GM19397 (cell line): ENCODE results near the gene SELENON.

Experiments used
- ATAC-seq: cut with Tn5 transposase; IDR thresholded peaks from one replicate; pipeline ENCODE4 v1.9.1; 2021; ENCODE audit warnings: mild to moderate bottlenecking, moderate library complexity; ENCODE audit not compliant: unreplicated experiment

SELENON gene

DNA sequence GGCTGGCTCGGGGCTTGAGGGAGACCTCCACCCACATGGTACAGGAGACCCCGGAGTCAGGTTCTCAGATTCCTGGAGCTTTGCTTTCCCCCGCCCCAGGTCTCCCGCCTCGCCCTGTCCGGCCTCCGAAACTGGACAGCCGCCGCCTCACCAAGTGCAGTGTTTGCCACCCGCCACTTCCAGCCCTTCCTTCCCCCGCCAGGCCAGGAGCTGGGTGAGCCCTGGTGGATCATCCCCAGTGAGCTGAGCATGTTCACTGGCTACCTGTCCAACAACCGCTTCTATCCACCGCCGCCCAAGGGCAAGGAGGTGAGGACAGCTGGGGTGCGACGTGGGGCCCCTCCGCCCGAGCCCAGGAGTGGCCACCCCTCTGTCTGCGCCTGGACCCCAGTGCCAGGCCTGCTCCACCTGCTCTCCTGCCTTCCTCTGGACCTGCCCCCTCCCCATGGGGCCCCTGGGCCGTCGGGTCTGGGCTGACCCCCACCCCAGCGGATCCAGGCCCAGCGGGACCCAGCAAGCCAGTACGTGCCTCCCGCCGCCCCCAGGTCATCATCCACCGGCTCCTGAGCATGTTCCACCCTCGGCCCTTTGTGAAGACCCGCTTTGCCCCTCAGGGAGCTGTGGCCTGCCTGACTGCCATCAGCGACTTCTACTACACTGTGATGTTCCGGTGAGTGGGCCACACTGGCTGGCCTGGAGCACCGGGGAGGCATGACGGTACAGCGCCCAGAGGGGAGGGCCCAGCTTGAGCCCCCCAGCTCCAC is 8.7 kb downstream of the SELENON start:
- no peak for ATAC-seq

DNA sequence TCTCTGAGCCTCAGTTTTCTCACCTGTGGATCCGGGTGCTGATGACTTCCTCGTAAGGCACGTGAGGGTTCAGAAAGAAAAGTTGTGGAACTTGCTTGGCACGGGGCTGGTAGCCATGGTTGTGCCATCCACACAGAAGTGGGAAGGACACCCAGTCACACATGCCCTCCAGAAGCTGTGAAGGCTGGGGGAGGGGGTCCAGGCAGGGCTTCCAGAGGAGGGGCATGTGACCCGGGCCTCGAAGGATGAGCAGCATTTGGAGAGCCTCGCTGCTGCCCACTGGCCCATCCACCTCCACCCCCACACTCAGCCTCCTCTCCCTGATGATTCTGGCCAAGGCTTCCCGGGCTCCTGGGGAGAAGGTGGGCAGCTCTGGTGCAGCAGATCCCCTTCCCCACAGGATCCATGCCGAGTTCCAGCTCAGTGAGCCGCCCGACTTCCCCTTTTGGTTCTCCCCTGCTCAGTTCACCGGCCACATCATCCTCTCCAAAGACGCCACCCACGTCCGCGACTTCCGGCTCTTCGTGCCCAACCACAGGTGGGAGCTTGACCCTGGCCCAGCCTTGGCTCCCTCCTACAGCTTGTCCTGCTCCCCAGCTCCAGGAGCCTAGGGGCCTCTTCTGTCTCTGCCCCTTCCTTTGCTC is 9.4 kb downstream of the SELENON start:
- no peak for ATAC-seq

DNA sequence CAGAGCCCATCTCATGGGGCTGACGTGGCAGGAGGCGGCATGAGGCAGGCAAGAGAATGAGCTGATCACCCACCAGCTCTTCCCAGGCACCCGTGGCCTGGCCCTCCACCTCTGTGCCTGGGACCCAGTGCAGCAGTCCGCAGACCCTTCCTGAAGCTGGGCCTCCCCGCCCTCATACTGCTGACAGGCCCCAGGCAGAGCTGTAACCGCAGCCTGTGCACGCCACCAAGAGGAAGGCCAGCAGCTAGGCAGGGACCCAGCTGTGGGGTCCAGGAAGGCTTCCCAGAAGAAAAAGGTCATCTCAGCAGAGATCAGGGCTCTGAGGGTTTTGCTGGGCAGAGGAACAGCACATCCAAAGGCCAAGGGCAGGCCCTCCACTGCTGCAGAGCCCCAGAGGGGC is 9.9 kb downstream of the SELENON start:
- no peak for ATAC-seq

DNA sequence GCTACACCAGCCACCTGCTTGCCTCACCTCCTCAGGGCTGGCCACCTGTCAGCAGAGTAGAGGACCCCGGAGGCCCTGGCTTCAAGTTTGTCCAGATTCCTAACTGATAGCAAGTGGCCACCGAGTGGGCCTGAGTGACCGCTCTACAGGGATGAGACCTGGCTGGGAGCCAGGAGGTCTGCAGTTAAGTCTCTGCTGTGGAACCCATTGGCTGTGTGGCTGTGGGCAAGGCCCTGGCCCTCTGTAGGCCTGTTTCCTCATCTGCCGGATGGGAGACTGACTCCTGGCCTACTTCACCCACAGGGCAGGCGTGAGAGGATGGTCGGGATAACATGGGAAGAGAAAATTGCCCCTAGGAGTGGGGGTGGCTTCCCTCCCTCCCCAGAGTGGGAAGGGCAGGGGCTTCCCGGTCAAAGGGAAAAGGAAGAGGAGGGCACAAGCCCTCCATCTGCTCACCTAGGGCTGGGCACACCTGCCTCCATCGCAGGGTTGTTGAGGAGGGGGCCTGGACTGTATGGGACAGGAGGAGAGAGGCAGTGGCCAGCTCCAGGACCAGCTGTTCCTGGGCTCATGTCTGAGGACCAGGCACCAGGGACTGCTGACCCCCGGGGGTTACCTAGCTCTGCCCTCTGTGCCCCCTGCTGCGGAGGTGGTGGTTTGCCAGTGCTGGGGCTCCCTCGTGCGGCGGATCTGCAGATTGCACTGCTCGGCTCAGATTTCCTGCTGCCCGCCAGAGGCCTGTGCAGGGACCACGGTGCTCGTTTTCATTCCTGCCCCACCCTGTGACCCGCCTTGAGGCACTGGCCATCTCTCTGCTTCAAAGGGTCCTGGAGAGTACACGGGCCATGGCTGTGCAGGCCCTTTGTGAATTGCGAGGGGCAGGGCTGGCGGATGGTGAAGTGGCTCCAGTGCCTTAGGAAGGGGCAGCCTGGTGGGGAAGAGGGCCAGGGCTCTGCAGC is 10.6 kb downstream of the SELENON start:
- no peak for ATAC-seq

DNA sequence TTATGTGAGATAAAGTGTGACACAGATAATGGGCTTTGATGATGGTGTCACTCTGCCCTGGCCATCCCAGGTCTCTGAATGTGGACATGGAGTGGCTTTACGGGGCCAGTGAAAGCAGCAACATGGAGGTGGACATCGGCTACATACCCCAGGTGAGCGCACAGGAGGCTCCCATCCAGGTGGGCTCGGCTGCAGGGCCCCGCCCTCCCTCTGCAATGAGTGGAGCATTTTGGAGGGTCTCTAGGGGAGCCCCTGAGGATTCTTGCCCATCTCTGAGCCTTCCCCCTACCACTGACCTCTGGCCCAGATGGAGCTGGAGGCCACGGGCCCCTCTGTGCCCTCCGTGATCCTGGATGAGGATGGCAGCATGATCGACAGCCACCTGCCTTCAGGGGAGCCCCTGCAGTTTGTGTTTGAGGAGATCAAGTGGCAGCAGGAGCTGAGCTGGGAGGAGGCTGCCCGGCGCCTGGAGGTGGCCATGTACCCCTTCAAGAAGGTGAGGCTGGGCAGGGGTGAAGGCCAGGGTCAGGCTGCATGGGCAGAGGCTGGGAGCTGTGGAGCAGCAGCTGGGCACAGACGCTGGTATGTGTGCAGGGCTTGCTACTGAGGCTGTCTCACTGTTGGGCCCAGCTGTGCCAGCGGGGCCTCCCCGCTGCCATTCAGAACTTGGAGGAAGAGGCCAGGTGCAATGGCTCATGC is 11.5 kb downstream of the SELENON start:
- no peak for ATAC-seq

DNA sequence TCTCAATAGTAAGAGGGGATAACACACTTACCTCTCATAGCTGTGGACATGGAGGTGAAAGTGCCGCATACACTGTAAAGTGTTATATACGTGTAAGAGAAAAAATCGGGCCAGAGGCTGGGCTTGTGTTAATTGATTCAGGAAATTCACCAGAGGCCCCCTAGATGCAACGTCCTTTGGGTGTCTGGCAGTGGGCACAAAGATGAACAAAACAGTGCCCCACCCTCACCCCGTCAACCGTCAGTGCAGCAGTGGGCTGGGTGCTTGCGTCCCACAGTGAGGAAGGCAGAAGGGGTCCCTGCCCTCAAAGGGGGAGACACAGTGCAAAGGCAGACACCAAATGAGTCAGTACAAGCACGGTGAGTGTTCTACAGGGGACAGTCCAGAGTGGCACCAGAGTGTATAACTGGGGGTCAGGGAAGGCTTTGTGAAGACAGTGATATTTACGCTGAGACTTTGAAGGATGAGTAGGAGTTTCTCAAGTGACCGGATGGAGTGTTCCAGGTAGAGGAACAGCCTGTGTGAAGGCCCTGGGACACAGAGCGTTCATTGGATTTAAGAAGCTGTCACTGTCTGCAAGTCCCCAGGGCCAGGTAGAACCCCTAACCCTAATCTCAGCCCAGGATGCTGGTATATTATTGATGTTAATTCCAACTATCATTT is 13.2 kb downstream of the SELENON start:
- no peak for ATAC-seq

DNA sequence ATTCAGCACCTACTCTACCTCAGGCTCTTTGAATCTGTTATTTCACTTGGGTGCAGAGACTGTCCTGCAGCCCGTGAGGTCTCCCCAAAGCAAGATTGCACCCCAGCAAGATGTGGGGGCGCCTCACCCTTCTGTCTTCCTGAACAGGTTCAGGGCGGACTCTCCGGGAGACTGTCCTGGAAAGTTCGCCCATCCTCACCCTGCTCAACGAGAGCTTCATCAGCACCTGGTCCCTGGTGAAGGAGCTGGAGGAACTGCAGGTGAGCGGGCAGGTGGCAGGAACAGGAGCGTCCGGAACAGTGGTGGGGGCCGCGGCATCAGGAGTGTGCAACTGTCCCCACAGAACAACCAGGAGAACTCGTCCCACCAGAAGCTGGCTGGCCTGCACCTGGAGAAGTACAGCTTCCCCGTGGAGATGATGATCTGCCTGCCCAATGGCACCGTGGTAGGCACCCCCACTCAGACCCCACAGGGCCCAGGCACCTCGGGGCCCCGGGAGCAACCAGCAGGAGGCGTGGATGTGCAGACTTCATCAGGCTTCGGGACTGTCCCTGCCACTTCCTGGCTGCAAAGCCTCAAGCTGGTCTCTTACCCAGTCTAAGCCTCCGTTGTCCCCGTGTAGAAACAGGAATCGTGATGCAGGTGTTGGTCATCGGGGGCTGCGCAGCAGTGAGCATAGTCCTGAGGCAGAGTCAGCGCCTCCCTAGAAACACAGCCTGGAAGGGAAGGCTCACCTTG is 13.9 kb downstream of the SELENON start:
- ATAC-seq = no peak

DNA sequence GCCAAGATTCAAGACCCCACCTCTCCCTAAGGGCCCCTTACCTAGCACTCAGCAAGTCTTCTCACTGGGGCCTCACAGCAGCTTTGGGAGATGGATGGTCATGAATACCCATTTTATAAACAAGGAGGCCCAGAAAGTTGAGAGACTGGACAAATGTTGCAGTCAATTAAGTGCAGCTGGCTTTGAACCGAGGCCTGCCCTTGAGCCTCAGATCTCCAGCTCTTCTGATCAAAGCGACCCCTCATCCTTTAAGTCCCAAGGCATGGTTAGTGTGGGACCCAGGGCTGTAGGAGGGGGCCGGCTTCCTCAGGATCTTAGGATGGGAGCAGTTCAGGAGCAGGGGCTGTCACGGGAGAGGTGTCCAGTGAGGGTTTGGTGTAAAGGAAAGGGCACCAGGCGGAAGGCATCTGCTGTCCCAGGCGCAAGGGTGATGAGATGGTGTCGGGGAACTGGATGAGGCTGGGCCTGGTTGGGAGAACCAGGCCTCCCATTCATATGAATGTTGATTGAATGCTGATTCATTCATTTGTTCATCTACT is 14.6 kb downstream of the SELENON start:
- ATAC-seq = no peak

DNA sequence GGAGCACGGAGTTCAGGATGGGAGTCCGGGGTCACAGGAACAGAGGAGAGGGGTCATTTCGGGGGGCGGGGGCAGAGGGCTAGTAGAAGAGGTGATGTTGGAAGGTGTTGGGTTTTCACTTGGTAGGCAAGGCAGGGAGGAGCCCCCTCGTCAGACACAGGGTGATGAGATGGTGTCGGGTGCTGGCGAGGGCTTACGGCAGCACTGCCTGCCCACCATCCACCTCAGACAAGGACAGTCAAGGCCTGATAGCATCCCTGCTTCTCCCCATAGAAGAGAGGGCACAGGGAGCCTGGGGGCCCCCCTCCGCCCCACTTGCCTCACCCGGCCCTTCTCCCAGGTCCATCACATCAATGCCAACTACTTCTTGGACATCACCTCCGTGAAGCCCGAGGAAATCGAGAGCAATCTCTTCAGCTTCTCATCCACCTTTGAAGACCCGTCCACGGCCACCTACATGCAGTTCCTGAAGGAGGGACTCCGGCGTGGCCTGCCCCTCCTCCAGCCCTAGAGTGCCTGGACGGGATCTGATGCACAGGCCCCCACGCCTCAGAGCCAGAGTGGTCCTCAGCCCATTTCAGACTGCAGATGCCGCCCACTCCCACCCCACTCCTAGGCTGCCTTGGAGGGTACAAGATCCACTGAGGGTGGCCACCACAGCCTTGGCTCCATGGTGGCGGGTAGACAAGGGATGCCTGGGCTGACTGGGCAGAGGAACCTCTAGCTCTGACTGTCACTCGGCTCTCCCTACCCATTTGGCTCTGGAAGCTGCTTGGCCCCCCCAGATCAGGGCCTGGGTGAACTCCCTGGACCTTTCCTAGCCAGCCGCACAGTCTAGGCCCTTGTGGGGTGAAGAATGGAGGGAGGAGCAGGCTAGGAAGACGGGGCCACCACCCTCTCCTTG is 15.5 kb downstream of the SELENON start:
- ATAC-seq = no peak

DNA sequence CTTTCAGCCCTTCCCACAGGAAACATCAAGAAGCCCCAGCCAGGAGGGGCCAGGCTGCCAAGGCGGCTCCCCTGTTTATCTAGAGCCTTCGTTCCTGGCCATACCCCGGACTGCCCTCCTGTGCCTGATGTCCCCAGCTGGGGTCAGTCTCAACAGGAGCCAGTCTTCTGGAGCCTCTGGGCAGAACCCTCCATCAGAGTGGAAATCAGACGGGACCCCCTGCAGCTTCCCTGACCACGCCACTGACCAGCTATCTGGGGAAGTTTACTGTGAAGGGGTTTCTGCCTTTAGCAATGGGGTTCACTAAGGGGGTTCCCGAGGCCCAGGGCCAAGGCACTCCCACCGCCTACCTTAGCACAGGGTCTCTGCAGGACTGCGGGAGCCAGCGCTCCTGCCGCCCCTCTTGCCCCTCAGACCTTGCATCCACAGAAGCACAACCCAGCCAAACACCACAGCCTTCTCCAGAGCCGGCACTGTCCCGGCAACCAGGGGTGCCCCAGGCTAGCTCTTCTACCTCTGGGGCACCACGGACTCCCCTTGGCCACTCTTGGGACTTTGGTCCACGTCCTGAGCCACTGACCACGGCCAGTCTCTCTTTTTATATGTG is 16.2 kb downstream of the SELENON start:
- ATAC-seq = no peak

DNA sequence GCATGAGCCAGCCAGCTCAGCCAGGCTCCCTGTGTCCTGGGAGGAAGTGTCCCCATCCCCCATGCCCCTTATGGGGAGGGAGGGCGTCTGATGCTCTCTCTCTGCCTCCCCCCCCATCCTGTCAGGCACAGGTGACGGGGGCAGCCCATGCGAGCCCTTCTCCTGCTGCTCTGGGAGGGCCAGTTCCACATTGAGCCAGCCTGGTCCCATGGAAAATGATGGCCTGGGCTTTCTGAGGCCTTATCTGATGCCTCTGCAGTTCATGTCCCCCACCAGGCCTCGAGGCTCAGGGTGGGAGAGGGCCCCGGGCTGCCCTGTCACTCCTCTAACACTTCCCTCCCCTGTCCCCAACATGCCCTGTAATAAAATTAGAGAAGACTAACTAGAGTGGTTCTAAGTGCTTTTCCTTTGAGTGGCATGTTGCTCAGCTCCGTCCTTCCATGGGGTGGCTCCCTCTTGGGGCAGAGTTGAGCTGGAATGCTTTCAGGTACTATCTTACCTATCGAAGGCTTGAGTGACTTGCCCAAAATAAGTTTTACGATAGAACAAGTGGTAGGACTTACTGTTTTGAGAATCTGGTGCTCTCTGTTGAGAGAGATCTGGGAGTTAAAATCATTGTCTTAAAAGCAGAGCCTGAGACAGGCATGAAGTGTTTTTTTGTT is 18.0 kb downstream of the SELENON start:
- no peak for ATAC-seq

DNA sequence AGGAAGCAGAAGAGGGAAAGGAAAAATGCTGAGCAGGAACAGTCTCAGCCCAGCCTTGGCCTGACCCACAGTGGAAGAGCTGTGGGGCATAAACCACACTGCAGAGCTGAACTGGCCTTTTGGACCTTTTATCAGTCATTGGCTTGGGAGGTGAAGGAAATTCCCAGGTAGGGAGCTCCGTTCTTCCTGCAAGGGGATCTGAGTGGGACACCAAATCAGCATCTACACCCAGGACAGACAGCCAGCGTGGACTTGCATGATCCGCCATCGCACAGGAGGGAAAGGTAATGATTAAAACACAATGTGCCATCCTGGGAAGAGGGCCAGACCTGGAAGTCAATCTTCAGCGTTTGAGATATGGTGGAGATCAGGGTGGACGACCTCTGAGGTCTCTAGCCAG is 18.6 kb downstream of the SELENON start:
- ATAC-seq = no peak

DNA sequence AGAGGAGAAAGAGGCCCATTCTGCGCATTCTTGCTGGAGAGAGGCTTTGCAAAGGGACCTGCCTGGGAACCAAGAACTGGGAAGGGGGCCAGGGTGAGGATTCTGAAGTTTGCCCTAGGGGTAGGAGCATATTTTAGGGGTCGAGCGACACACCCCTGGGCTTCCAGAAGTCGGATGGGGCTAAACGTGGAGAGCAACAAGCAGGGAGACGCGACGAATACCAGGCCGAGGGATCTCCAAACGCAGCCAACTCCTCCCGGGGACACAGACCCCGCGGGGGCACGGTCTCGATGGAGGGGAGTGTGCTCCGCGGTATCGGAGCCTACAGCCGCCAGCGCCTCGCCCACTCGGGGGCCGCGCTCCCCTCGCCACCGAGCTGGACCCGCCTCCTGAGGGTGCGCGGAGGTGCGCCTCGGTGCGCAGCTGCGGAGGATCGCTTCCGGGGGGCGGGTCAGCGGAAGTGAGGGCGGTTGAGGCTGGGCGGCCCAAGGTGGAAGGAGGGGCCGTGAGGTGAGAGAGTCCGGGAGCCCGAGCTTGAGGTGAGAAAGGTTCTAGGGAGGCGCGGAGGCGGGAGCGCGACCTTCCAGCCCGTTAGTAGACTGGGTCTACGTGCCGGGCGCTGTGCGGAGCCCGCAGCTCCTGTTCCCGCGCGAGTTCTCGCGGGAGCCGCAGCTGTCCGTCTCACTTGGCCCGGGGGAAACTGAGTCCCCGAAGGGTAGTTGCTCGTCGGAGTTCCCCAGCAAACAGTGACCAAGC is 19.7 kb downstream of the SELENON start, which contains the start of gene MTFR1L:
Gene MTFR1L (plus strand): TSS at position 464 of the 756 bp plus-strand sequence. CDS start 3,151 bp downstream, outside the sequence.
- peak; percentile 86 for ATAC-seq

DNA sequence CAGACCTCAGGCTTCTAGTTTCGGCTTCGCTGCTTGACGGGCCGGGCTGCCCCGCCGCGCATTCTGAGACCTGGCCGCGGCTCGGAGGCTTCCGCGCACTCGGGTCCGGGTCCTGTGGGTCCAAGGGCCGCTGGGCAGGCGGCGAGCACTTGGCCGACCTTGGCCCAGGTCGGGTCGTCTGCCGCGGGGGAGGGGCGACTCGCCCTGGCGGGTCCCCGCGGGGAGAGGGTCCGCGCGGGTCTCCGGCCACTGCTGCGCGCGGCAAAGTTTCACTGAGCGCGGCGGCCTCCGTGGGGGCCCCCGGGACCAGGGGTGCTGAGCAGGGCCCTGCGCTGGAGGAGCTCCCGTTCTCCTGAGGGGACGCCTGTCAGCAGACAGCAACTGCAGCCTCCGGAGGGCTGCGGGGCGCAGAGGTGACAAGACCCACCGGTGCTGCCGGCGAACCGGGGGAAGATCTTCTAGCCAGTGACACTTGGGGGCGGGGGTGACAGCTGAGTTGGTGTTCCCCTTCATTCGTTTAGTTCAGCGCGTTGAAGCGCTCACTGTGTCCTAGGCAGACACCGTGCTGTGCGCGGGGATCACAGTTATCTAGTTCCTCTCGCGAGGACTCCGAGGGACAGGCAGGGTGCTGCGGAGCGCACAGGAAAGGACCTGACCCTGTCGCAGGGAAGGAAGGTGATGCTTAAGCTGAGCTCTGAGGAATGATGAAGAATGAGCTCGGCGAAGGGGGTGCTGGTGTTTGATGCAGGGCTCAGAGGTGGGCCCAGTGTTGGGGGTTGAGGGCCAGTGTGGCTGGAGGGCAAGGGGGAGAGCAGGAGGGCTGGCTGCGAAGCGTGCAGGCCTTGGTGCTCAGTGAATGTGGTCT is 20.5 kb downstream of the SELENON start:
- peak; percentile 41 for ATAC-seq

DNA sequence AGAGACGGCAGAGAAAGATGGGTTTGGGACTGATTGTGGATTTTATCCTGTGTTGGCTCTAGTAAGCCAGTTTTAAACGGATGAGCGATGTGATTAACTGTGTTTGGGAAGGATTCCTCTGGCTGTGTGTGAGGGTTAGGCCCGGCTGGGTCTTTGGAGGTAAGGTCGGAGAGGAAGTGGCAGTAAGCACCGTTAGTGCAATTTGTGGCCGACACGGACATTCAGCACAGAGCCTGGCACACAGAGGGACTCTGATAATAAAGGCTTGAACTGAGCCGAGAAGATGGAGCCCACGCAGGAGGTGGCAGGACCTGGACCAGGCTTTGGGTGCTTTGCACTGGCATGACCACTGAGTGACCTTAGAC is 21.1 kb downstream of the SELENON start:
- no peak for ATAC-seq

DNA sequence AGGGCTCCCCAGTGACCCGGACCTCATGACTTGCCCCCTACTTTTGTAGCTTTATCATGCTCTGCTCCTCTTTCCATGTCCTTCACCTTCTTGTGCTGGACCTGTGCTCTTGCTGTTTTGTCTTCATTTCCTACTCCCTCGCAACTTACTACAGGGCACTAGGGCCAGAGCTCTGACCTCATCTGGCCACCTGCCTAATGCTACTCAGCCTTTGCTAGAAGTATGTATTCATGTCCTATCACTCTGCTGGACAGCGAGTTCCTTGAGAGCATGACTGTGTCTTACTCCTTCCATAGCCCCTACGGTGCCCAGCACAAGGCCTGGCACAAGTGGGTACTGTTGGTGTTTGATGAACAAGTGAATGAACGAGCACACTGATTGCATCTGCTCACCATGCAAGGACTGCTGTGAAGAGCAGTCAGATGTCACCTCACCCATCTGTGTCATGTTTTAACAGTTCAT is 21.7 kb downstream of the SELENON start:
- ATAC-seq = no peak
